Effector CD4-positive, alpha-beta T cell (primary cell): ENCODE data around the gene FAM217A.
A peak's percentile ranks its signal among the peaks of the same experiment; 100 is the strongest.

ENCODE experiments used
- DNase-seq: peaks from one replicate; pipeline ENCODE4 v3.0.0-alpha.2; 2020

The FAM217A gene

DNA sequence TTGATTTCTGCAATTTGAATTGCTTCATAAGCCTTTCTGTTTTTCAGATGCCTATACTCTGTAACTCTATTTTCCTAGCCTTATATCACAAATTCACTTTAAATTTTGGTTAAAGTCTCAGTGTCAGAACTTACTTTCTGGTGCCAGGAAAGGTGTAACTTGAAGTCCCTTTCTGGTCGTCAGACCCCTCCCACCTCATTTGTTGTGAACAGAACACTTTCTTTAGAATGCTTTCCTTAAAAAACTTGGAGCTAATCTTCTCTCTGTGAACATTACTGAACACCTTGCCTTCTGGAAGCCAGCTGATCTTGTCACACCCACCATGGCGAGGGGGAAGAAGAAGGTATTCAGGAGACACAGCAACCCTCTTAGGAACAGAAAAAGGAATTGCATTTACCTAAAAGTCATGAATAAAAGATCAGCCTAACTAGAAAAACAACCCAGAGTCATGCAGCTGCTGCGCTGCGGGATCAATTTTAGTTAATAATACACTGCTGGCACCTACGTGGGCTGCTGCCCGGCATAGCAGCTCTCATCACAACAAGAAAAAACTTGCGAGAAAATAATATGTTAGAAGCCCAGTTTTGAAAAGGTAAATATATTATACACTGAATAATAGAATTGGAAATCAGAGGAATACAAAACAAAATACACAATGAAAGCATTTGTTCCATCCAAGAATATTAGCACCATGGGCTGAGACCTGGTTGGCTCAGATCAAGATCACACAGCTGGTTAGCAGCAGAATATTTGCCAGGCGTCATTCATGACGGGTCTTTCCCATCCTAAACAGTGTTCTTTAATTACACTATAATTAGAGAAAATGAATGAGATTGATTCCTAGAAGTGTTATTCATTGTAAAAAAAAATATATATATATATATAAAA, 5.8 kb upstream of the FAM217A start:
- no peak for DNase-seq

DNA sequence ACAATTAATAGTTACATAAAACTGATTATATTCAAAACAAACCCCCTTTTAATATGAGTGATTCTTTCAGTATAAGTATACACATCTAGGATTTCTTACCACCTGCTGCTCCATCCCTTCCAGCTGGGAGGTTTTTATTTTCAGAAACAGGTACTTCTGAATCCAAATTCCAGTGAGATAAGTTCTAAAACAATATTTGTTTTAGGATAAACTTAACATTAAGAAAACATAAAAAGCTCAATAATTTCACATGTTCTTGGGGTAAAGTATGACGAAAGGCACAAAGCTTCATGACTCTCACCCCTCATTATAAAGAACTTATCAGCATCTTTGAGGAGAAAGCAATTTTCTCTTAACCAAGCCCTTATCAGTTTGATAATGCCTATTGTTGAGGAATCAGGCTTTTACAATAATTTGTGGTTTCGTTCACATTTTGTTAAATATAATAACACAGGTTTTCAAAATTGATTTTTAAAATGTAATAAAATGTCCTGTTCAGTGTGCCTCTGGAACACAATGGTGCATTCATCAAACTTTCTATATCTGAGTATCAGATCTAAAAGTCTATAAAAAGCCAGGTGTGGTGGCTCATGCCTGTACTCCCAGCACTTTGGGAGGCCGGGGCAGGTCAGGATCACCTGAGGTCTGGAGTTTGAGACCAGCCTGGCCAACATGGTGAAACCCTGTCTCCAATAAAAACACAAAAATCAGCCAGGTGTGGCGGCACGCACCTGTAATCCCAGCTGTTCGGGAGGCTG, 4.3 kb downstream of the FAM217A start:
- no peak for DNase-seq

DNA sequence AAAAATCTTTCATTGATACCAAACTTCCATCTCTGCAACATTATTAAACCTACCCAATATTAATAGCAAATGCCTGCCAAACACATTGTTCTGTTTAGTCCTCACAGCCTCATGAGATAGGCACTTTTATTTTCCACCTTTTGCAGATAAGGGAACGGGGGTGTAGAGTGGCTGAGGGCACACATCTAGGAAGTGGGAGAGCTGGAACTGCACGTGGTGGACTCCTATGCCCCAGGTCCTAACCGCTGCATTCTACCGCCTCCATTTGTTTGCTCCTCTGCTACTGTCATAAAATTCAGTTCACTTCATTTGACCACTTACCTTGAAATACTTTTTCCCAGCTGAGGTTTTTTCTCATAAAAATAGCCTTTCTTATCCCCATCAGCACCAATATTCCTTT, 7.6 kb downstream of the FAM217A start:
- no peak for DNase-seq

DNA sequence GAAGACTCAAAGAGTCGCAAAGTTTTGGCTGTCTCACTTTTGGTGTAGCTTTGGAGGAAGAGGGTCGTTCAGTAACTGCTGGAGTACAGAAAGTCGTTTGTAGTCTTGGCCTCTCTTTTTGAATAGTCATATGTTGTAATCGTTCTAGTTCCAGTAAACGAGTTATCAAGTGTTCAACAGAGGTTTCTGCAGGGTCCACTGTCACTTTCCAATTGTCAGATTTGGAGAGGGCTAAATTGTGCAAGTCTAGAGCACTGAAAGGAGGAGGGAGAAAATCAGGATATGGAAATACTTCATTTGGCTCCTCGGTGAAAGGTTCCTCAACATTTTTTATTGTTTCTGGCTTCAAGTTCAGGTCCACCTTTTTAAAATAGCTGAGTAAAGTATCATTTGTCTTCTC, 9.7 kb downstream of the FAM217A start:
- DNase-seq, result no peak

DNA sequence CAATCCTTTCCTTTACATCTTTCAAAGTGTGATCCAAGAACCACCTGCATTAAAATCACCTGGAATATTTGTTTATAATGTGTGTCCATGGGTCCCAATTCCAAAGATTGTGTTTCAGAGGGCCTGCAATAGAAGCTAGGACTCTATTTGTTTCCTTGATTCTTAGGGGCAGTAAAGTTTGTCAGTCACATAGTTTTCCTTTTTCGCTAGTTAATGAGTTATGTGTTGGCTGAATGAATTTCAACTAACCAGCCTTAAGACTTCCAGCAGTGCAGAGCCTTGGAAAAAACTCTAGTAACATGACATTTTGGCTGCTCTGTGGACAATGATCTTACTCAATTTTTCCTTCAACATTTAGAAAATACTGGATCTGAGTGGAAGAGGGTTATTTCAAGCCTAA, 11.3 kb downstream of the FAM217A start:
- DNase-seq, result no peak

- DNase-seq, result no peak
Measured at GRCh38 chr6:4066029-4066755, 12.7 kb downstream of the FAM217A start.

- DNase-seq, result peak; percentile 34
Measured at GRCh38 chr6:4059115-4059777, 19.7 kb downstream of the FAM217A start.

DNA sequence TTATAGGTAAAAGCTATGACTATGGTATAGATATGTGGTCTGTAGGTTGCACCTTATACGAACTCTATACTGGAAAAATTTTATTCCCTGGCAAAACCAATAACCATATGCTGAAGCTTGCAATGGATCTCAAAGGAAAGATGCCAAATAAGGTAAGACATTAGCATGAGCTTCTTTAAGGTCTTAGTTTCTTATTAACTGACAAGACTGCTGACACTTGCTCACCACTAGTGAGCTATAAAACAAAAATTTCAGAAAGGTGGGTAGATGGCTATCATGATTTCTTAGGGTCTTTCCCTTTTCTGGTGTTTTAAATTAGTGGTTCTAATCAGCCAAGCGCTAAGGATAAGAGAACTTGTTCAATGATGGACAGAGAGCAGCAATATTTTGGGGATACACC, 21.9 kb downstream of the FAM217A start:
- no peak for DNase-seq

DNA sequence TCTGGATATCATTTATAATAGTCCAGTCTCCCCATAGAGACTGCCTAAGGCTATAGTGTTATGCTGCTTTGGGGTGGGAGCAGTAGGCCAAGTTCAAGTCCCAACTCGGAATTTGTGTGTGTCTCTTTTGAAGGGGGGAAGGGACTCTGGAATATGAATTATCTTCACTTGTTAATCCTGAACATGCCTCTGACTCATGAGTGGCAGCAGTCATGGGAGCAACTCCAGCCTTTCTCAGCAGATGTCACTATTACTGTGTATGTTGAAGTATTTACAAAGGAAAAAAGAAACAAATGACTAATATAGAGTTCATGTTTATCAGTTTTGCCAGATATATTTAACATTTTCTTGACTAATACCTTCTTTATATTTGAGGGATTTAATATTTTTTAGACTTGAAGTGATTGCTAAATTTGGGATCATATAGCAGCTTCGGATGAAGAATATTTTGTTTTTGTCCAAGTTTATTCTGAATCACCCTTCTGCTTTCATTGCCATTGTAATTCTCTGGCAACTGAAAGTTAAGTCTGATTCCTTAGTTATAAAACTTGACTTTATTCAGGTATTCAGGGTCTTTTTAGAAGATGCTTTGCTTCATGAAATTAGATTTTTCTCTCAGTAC, 23.4 kb downstream of the FAM217A start:
- DNase-seq, result no peak

DNA sequence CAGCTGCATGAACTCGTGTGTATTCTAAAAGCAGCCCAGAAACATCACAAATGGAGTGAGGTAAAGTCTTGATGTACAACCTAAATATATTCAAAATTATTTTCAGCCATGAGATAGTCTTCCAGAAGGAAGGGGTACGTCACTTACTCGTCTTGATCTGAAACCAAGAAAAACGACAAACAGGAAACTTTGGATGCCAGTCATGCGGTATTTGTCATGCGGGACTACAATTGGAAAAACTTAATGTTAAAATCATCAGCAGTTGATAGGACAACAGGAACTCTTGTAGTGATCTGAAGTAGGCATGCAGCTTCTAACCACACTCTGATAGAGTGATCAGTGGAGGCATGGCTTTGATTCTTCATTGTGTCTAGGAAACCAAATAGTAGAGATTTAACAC, 29.7 kb downstream of the FAM217A start:
- no peak for DNase-seq

DNA sequence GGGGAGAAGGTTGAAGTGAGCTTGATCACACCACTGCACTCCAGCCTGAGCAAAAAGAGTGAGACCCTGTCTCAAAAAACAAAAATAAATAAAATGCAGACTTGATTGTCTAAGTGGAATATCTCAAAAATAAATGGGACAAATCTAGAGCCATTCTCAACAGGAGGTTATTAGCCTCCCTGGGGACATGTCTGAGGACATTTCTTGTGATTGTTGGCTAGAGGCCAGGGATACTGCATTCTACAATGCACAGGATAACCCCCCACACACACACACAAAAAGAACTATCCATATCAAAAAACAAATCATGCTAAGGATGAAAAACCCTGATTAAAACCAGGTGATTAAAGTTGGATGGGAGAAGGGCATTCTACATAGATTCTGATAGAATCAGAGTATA, 37.5 kb downstream of the FAM217A start:
- DNase-seq, result no peak

GRCh38 chr6:4039348-4039747, 39.6 kb downstream of the FAM217A start:
- DNase-seq, result no peak

GRCh38 chr6:4036581-4036980, 42.4 kb downstream of the FAM217A start:
- DNase-seq, result no peak

GRCh38 chr6:4032475-4032874, 46.5 kb downstream of the FAM217A start:
- DNase-seq, result no peak

- DNase-seq, result no peak
Measured at GRCh38 chr6:4031442-4031841, 47.5 kb downstream of the FAM217A start.

GRCh38 chr6:4030669-4031068, 48.3 kb downstream of the FAM217A start:
- DNase-seq, result no peak

- DNase-seq, result no peak
Measured at GRCh38 chr6:4029687-4030086, 49.2 kb downstream of the FAM217A start.

- DNase-seq, result no peak
Measured at GRCh38 chr6:4028051-4028450, 50.9 kb downstream of the FAM217A start.

DNA sequence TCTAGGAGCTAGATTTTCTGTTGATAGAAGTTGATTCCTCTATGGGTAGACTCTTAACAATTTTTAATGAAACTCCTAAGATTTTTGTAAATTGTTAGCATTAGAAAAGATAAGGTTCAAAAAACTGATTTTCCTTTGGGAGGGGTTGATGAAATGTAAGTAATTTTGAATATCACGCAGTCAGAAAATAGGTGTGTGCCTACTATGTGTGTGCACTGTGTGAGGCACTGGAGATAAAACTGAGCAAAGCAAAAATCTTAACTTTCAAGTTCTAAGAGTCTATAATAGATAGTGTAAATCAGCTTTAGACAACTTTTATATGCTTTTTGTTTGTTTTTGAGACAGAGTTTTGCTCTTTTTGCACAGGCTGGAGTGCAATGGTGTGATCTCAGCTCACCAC, 53.3 kb downstream of the FAM217A start:
- DNase-seq, result no peak

GRCh38 chr6:4023240-4023639, 55.7 kb downstream of the FAM217A start:
- no peak for DNase-seq

DNA sequence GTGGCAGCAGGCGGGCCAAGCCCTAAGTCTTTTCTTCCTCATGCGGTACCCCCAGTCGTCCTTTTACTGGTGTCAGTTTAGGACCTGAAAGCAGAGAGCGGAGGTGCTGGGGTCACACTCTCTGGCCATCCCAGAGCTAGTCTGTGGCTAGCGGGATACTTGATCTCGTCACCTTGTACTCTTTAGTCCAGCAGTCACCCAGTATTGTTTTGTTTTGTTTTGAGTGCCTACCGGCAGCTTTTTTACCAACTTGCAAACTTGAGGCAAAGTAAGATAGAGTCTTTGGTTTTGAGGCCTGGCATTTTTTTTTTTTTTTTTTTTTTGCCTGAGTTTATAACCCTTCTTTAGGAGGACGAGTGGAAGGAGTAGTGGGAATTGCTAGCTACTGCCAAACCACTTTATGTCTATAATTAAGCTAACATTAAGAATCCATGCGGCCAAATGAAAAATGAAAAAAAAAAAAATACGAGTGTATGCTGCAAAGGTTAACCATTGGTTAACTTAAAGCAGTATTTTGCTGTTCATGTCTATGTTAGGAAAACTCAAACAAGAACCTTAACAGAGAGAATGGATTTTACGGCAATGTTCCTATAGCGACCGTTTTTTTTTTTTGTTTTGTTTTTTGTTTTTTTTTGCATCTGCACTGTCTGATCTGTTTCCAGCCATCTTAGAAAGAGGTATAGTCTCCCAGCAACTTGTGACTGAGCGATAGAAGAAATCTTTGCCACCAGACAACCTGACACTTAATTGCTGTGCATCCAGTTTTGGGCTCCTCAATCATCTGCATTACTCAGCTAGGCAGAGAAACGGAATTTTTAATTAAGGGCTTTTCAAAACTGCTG, 56.9 kb downstream of the FAM217A start:
- no peak for DNase-seq
